GM21526 (cell line): ENCODE data around the gene ZFY.
"Not testable (repeated sequence)": the region's sequence is repeated elsewhere in the genome, so short reads cannot be mapped to it uniquely, and the experiment has no call there.

ENCODE experiments used
- ATAC-seq: cut with Tn5 transposase; IDR thresholded peaks from one replicate; pipeline ENCODE4 v1.9.1; 2021; ENCODE audit warnings: moderate library complexity; ENCODE audit not compliant: unreplicated experiment, low FRiP score

The ZFY gene

DNA sequence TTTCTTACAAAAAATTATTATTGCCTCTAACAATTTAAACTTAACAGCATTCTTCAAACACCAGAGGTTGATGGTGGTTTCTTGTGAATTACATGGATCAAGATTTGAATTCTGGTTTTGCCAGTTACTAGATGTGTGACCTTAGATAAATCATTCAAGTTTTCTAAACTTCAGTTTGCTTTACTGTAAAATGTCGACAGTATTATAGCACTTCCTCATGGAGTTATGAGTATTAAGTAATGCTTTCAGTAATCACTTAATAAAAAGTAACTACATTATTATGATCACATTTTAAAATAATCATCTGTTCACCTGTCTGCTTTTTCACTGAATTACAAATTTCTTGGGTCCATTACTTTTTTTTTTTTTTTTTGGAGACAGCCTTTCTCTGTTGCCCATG is 37.5 kb downstream of the ZFY start:
- no peak for ATAC-seq

DNA sequence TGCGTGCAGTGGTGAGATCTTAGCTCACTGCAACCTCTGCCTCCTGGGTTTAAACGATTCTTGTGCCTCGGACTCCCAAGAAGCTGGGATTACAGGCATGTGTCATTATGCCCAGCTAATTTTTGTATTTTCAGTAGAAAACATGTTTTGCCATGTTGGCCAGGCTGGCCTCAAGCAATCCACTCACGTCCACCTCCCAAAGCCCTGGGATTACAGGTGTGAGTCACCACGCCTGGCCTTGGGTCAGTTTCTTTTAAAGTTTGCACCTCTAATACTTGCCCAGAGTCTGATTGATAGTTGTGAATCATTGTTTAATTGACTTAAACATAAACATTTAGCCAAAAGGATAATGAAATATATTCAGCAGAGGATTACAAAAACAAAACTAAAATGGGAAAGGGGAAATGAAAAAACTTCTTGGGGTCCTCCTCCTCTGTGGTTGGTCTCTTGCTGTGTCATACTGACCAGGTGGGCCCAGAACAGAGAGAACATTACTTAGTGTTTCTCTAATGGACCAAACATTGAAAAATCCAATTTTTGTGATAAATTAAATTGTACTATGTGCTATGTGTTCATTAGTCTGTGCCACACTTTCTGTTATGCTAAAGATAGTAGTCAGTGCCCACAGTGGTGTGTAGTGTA is 38.0 kb downstream of the ZFY start:
- ATAC-seq: no peak

DNA sequence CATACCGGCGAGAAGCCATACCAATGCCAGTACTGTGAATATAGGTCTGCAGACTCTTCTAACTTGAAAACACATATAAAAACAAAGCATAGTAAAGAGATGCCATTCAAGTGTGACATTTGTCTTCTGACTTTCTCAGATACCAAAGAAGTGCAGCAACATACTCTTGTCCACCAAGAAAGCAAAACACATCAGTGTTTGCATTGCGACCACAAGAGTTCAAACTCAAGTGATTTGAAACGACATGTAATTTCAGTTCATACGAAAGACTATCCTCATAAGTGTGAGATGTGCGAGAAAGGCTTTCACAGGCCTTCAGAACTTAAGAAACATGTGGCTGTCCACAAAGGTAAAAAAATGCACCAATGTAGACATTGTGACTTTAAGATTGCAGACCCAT is 44.1 kb downstream of the ZFY start:
- no peak for ATAC-seq

DNA sequence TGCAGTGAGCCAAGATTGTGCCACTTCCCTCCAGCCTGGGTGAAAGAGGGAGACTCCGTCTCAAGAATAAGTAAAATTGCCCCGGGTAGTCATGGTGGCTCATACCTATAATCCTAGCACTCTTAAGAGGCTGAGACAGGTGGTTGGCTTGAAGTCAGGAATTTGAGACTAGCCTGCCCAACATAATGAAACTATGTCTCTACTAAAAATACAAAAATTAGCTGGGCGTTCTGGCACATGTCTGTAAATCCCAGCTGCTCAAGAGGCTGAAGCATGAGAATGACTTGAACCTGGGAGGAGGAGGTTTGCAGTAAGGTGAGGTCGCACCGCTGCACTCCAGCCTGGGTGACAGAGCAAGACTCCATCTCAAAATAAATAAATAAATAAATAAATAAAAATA is 49.3 kb downstream of the ZFY start:
- ATAC-seq: no peak

DNA sequence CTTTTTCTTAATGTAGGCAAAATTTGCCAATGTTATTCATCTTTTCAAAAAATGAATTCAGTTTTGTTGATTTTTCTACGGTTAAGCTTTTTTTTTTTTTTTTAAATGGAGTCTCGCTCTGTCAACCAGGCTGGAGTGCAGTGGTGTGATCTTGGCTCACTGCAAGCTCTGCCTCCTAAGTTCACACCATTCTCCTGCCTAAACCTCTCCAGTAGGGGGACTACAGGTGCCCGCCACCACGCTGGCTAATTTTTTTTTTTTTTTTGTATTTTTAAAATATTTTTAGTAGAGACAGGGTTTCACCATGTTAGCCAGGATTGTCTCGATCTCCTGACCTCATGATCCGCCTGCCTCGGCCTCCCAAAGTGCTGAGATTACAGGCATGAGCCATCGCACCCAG is 52.0 kb downstream of the ZFY start:
- not testable (repeated sequence) for ATAC-seq

DNA sequence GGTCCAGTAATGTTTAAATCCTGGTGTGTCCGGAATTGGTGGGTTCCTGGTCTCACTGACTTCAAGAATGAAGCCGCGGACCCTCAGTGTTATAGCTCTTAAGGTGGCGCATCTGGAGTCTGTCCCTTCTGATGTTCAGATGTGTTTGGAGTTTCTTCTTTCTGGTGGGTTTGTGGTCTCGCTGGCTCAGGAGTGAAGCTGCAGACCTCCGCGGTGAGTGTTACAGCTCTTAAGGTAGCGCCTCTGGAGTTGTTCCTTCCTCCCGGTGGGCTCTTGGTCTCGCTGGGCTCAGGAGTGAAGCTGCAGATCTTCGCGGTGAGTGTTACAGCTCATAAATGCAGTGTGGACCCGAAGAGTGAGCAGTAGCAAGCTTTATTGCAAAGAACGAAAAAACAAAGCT is 62.2 kb downstream of the ZFY start:
- ATAC-seq: not testable (repeated sequence)

DNA sequence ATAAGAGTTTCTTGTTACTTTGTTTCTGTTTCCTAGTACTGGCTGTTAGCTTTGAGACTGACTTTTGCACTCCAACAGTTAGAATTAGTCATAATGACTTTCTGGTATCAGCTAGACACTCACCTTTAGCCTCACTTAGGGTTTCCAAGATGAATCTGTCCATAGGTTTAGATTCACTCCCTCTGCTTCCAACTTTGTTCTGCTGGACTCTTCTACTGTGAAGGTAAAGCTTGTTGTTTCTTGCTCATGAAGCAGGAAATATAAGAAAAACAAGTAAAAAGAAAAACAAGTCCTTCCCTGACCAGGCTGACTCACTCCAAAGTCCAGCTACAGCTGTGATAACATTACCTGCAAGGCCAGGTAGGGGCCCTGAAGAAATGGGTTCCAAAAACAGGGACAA is 67.0 kb downstream of the ZFY start:
- ATAC-seq: no peak

DNA sequence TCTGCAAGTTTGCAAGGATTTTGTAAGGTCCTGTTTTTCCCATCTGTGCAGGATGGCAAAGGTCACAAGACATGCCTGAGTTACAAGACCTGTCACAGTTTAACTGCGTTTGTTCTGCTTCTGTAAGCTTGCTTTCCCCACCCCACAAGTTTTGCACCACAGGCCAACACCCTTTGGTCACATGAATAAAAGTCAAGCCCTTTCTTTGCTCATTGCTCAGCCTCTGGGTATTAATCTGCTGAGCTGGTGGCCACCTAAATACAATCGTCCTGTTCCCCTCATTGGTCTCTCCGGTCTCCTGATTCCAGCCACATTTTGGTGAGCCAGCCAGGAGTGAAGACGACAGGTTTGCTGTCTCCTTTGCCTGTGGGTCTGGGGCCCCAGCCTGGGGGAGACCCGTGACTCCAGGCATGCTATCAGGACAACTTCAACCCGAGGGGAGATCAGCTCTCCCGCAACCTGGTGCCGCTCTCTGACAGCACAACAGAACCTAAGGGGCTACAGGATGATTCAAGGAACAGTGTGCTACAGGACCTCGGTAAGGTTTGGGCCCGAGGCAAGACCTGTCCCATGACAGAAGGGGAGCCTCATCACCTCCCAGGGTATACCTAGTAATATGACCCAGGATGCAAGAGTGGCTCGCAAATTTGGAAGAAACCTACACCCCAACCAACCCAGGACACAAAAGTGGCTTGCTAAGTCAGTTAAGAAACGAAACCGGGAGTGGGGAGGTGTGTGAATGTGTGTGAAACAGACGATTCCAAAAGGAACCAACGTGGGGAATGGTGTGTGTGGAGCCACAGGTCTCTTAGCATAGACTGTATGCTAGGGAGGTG is 67.7 kb downstream of the ZFY start:
- no peak for ATAC-seq

DNA sequence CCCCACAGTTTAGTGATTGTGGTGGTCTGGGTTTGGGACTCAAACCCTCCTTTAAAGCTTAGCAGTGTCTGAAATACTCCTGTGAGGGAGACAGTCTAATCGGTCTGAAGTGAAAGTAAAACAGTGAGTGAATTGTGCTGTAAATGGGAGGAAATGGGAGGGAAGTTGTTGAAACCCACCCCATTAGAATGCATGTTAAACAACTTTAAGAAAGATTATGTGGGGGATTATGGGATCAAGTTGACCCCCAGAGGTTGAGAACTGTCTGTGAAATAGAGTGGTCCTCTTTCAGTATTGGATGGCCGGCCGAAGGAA is 68.3 kb downstream of the ZFY start:
- ATAC-seq: no peak

DNA sequence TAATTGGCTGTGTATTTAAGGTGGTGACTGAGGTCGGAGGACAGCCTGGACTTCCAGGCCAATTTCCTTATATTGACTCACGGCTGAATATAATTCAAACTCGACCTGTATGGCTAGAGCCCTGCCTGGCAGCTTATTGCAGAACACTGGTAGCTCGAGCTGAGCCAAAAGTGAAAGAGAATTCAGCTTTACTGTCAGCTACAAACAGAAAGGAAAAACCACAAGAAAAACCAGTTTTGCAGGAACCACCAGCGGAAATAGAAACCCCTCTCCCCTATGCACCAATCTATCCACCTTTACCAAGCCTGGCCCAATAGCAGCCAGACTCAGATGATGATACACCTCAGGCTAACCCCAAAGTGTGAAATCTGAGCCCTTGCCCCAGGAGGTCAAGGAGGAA is 68.7 kb downstream of the ZFY start:
- ATAC-seq: no peak

DNA sequence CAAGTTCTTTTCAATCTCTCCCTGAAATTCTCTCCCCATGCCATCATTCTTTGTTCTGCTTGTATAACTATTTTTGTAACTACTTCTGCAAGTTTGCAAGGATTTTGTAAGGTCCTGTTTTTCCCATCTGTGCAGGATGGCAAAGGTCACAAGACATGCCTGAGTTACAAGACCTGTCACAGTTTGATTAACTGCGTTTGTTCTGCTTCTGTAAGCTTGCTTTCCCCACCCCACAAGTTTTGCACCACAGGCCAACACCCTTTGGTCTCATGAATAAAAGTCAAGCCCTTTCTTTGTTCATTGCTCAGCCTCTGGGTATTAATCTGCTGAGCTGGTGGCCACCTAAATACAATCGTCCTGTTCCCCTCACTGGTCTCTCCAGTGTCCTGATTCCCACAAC is 70.8 kb downstream of the ZFY start:
- ATAC-seq: not testable (repeated sequence)

DNA sequence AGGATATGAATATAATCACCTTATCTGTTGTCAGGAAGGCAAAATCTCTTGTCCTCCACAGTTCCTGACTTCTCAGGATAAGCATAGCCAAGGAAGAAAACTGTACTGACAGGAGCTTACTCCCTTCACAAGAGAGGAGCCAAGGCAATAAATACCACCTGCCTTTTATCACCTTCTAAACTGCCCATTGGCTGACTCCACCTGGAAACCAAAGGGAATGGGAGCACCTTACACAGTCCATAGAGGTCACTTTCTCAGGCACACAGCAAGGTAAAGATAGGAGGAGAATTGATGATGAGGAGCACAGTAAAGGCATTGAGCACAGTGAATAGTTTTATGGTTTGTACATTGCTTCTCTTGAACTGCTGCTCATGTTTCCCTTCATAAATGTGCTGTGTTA is 72.8 kb downstream of the ZFY start:
- no peak for ATAC-seq

DNA sequence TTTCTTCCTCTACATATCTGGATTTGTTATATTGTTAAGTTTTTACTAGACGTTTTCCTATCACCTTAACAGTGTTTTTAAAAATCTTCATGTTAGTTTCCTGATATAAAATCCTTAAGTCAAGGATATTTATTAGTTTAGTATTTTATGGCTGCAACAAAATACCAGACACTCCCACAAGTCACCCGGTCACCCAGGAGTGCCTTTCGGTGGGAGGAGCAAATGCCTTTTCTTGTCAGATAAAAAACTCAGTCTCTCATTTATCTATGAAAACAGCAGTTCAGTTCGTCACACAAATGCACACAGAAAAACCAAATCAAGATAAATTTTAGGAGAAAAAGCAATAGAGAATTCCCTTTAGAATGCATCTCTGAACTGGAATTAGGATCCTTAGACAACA is 77.0 kb downstream of the ZFY start:
- ATAC-seq: no peak

DNA sequence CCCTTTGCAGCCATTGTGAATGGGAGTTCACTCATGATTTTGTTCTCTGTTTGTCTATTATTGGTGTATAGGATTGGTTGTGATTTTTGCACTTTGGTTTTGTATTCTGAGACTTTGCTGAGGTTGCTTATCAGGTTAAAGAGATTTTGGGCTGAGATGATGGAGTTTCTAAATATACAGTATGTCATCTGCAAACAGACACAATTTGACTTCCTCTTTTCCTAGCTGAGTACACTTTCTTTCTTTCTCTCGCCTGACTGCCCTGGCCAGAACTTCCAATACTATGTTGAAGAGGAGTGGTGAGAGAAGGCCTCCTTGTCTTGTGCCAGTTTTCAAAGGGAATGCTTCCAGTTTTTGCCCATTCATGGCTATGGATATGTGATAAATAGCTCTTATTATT is 81.4 kb downstream of the ZFY start:
- no peak for ATAC-seq

DNA sequence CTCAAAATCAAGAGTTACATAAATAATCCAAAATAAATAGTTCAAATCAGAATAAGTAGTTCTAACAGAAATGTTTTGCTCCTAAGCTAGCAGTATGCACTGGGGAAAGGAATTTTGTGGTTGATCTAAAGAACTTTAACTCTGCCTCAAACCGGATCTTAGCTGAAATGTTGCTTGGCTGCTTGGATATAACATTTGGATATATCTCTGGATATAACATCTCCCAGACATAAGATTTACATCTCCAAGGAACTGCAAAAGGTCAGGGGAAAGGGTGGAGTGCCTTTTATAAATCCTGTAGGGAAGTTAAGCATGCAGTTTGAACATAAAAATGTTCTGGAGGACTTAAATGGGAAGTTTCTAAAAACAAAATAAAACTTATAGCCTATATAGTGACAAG is 83.4 kb downstream of the ZFY start:
- ATAC-seq: no peak

DNA sequence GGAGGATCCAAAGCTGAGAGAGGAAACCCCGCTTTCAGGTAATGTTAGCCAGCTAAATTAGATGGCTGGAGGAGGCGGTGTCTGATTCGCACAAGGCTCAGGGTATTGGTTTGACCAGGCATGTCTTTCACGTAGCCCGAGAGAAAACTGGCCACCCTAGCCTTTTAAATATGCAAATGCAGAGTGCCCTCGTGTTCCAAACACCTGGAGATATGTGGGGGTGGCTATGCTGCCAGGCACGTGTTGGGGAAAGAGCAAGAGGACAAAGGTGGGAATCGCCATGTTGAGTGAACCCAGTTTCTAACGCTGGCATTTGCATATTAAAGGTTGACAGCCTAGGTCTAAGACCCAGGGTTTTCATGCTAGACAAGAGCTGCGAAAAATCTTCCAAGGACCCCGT is 84.4 kb downstream of the ZFY start:
- no peak for ATAC-seq

DNA sequence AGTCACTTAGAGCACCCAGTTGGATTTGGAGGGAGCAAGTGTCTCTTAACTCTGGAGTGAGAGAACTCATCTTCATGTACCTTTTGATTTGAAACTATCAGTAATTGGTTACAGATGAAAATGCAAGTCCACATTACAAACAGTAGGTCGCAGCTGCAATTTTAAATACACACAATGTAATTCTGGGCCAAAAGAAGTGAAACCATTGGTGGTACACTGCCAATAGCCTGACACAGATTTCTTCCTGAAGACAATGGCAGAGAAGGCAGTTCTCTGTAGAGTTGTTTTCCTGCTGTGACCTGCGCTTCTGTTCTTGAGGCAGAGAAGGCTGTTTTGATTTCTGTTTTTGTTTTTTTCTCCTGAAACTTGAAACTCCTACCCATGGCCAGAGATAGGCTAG is 86.0 kb downstream of the ZFY start:
- no peak for ATAC-seq

DNA sequence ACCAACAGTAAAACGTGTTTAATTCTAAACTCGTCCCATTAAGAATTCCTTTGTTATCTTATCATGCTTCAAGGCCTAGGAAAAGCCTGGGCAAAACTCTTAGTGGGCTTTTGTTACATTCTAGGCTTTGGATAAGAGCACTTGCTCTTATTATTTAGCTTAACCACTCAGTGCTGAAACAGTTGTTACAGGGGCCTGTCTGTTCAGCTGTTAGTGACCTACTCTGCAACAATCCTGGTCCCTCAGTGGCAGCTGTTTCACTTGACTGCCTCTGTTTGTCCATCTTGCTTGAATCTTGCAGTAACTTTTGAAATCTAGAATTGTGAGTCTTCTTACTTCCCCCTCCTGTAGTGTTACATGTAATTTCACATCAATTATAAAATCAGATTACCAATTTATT is 88.4 kb downstream of the ZFY start:
- ATAC-seq: no peak

DNA sequence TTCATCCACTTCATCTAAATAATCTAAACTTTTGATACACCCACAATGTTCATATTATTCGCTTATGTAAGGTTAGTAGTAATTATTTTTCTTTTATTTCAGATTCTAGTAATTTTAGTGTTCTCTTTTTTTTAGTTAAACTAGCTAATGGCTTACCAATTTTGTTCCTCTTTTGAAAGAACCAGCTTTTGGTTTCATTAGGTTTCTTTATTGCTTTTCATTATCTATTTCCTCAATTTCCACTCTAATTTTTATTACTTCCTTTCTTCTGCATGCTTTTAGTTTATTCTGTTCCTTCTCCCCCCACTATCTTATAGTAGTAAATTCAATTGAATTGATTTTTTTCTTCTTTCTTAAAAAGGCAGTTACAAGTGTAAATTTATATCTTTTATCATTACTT is 90.2 kb downstream of the ZFY start:
- no peak for ATAC-seq
